ENCODE results near the gene NEIL1.

The NEIL1 gene

GRCh38 chr15:75364881-75365280 lies 18.0 kb downstream of the NEIL1 start:
- H3K4me2 ChIP-seq (ENCODE audit: insufficient read depth, low read length) = no peak overlapping the region
- no peak for TF ChIP-seq EZH2 (IDR thresholded peaks at IDR 0.05; ENCODE audit: borderline replicate concordance, low read depth, low read length, severe bottlenecking)
- peaks cover 13% of the 10 kb centered on the region for H4K20me1 ChIP-seq (ENCODE audit: insufficient read depth, low read length)
- no peak overlapping the region for H2AFZ ChIP-seq (ENCODE audit: low read depth, low read length)
- H3K4me3 ChIP-seq (ENCODE audit: low read depth in 1 of 2, low read length in 2 of 2) = no peak overlapping the region
- peaks cover 71% of the 10 kb centered on the region for H3K36me3 ChIP-seq (ENCODE audit: insufficient read depth, low read length)
- no peak for DNase-seq
- H3K27ac ChIP-seq (ENCODE audit: low read length) = no peak overlapping the region
- no peaks in the 10 kb centered on the region for H3K27me3 ChIP-seq (ENCODE audit: insufficient read depth, low read length, poor library complexity)
- H3K4me1 ChIP-seq (ENCODE audit: insufficient read depth, low read length) = peaks cover 22% of the 10 kb centered on the region
- ATAC-seq (ENCODE audit: insufficient read depth, low read depth) = no peak
- no peak overlapping the region for H3K9ac ChIP-seq (ENCODE audit: low read depth, low read length)
- H3K9me3 ChIP-seq (ENCODE audit: insufficient read depth, low read length, severe bottlenecking) = no peaks in the 10 kb centered on the region
- peaks cover 13% of the 10 kb centered on the region for H3K79me2 ChIP-seq (ENCODE audit: insufficient read depth, low read length)

GRCh38 chr15:75366163-75366562 lies 19.3 kb downstream of the NEIL1 start:
- no peak for DNase-seq
- Histone ChIP-seq H3K9me3 (ENCODE audit: insufficient read depth, low read length, severe bottlenecking) (no peaks in the 10 kb centered on the region), H3K9ac (ENCODE audit: low read depth, low read length) (no peak overlapping the region), H3K27ac (ENCODE audit: low read length) (no peak overlapping the region), H3K4me2 (ENCODE audit: insufficient read depth, low read length) (no peak overlapping the region), H3K4me1 (ENCODE audit: insufficient read depth, low read length) (peaks cover 25% of the 10 kb centered on the region), H2AFZ (ENCODE audit: low read depth, low read length) (no peak overlapping the region), H4K20me1 (ENCODE audit: insufficient read depth, low read length) (peaks cover 13% of the 10 kb centered on the region), H3K27me3 (ENCODE audit: insufficient read depth, low read length, poor library complexity) (no peaks in the 10 kb centered on the region), H3K36me3 (ENCODE audit: insufficient read depth, low read length) (peaks cover 68% of the 10 kb centered on the region), H3K79me2 (ENCODE audit: insufficient read depth, low read length) (peaks cover 14% of the 10 kb centered on the region), H3K4me3 (ENCODE audit: low read depth in 1 of 2, low read length in 2 of 2) (no peak overlapping the region)
- no peak for ATAC-seq (ENCODE audit: insufficient read depth, low read depth)
- no peak for TF ChIP-seq EZH2 (IDR thresholded peaks at IDR 0.05; ENCODE audit: borderline replicate concordance, low read depth, low read length, severe bottlenecking)
- no peak for TF ChIP-seq CTCF (IDR thresholded peaks at IDR 0.05; ENCODE audit: borderline replicate concordance, extremely low read depth, low read length, poor library complexity, severe bottlenecking)

GRCh38 chr15:75367006-75367405 lies 20.2 kb downstream of the NEIL1 start:
- Histone ChIP-seq H3K4me2 (ENCODE audit: insufficient read depth, low read length) (peak overlapping the region; percentile 81; the same call in 1 of the 2 replicates), H2AFZ (ENCODE audit: low read depth, low read length) (no peak overlapping the region), H3K9me3 (ENCODE audit: insufficient read depth, low read length, severe bottlenecking) (no peaks in the 10 kb centered on the region), H3K27ac (ENCODE audit: low read length) (no peak overlapping the region), H4K20me1 (ENCODE audit: insufficient read depth, low read length) (peaks cover 19% of the 10 kb centered on the region), H3K79me2 (ENCODE audit: insufficient read depth, low read length) (peaks cover 17% of the 10 kb centered on the region), H3K9ac (ENCODE audit: low read depth, low read length) (peak overlapping the region; percentile 97; the same call in 1 of the 2 replicates), H3K27me3 (ENCODE audit: insufficient read depth, low read length, poor library complexity) (no peaks in the 10 kb centered on the region), H3K36me3 (ENCODE audit: insufficient read depth, low read length) (peaks cover 68% of the 10 kb centered on the region), H3K4me1 (ENCODE audit: insufficient read depth, low read length) (peaks cover 31% of the 10 kb centered on the region), H3K4me3 (ENCODE audit: low read depth in 1 of 2, low read length in 2 of 2) (0 out of 4 replicates have a peak overlapping the region, but pooled peaks of 1 of the 2 experiments have one; percentile 95)
- TF ChIP-seq EZH2 (IDR thresholded peaks at IDR 0.05; ENCODE audit: borderline replicate concordance, low read depth, low read length, severe bottlenecking) = no peak
- TF ChIP-seq CTCF (IDR thresholded peaks at IDR 0.05; ENCODE audit: borderline replicate concordance, extremely low read depth, low read length, poor library complexity, severe bottlenecking) = no peak
- no peak for ATAC-seq (ENCODE audit: insufficient read depth, low read depth)
- DNase-seq = no peak

GRCh38 chr15:75367406-75367912 lies 20.6 kb downstream of the NEIL1 start:
- peak overlapping the region; percentile 97 for H3K9ac ChIP-seq (ENCODE audit: low read depth, low read length)
- H3K4me2 ChIP-seq (ENCODE audit: insufficient read depth, low read length) = peak overlapping the region; percentile 81
- H3K79me2 ChIP-seq (ENCODE audit: insufficient read depth, low read length) = peaks cover 17% of the 10 kb centered on the region
- H3K4me3 ChIP-seq (ENCODE audit: low read depth in 1 of 2, low read length in 2 of 2) = peak overlapping the region; percentile 94 to 95; a peak in 3 of 4 replicates
- H3K27ac ChIP-seq (ENCODE audit: low read length) = peak overlapping the region; percentile 90
- H3K36me3 ChIP-seq (ENCODE audit: insufficient read depth, low read length) = peaks cover 67% of the 10 kb centered on the region
- peaks cover 19% of the 10 kb centered on the region for H4K20me1 ChIP-seq (ENCODE audit: insufficient read depth, low read length)
- TF ChIP-seq CTCF (IDR thresholded peaks at IDR 0.05; ENCODE audit: borderline replicate concordance, extremely low read depth, low read length, poor library complexity, severe bottlenecking) (no peak), EZH2 (IDR thresholded peaks at IDR 0.05; ENCODE audit: borderline replicate concordance, low read depth, low read length, severe bottlenecking) (no peak)
- no peaks in the 10 kb centered on the region for H3K27me3 ChIP-seq (ENCODE audit: insufficient read depth, low read length, poor library complexity)
- no peaks in the 10 kb centered on the region for H3K9me3 ChIP-seq (ENCODE audit: insufficient read depth, low read length, severe bottlenecking)
- peak overlapping the region; percentile 28; the same call in 1 of the 2 replicates for H2AFZ ChIP-seq (ENCODE audit: low read depth, low read length)
- H3K4me1 ChIP-seq (ENCODE audit: insufficient read depth, low read length) = peaks cover 31% of the 10 kb centered on the region
- no peak for DNase-seq
- no peak for ATAC-seq (ENCODE audit: insufficient read depth, low read depth)
